ENCODE data around the gene HMG20A.
"Not testable (repeated sequence)": the region's sequence is repeated elsewhere in the genome, so short reads cannot be mapped to it uniquely, and the experiment has no call there.

The HMG20A gene

GRCh38 chr15:77420610-77421369, at the start of gene HMG20A:
Gene HMG20A, plus strand, starts transcription at chr15:77420888. Its CDS starts 37,520 bp downstream, at chr15:77458408.
- DNase-seq (ENCODE audit: low spot score), result peak; percentile 67

DNA sequence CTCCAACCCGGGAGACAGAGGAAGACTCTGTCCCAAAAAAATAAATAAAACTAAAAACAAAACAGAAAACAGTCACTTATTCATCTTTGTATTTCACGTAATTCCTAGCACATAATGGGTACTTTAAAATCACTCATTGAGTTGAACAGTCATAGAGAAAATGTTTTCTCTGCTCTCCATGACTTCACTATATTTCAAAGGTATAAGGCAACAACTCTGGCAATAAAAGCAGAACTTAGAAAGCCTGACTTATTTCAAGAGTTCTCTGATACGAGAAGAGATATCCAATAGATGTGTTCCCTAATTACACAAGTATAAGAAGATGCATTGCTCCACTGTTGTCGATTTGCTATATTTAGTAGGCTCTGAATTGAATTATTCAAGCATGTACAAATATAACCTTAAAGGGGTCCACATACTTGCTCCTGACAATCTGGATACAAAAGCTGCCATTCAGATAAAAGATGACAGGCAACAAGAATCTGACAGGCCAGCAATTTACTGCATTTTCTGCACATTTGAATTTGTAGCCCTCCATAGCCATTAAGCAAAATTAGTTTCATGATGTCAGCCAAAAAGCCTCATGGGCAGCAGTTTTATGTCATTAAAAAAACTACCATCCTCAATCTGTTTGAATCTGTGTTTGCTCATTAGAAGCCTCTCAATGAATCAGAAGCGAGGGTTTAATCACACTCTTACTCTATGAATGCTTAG, 48.7 kb upstream of the HMG20A start:
- no peak for DNase-seq (ENCODE audit: low spot score)

GRCh38 chr15:77373441-77373840, 47.2 kb upstream of the HMG20A start:
- no peak for DNase-seq (ENCODE audit: low spot score)

- no peak for DNase-seq (ENCODE audit: low spot score)
These were observed 45.6 kb upstream of the HMG20A start for GRCh38 chr15:77375133-77375532.

GRCh38 chr15:77376770-77377169, 43.9 kb upstream of the HMG20A start:
- DNase-seq (ENCODE audit: low spot score), result no peak

GRCh38 chr15:77380033-77380432, 40.7 kb upstream of the HMG20A start:
- DNase-seq (ENCODE audit: low spot score), result no peak

DNA sequence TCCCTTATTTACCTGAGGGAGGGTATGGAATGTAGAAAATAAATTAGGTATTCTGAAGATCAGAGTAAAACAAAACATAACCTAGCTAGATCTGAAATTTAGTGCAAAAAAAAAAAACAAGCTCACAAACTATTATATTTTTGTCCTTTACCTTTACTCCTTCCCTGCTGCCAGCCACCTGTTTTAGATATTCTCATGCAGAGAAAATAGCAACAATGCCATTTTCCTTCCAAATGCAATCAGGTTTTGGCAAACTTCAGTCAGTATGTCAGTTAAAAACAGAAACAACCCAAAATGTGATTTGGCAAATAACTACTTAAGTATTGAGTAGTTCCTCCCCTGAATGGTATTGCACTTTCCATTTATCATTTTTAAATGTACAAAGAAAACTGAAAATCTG, 36.6 kb upstream of the HMG20A start:
- no peak for DNase-seq (ENCODE audit: low spot score)

GRCh38 chr15:77384589-77385359, 35.9 kb upstream of the HMG20A start:
- DNase-seq (ENCODE audit: low spot score), result no peak

- no peak for DNase-seq (ENCODE audit: low spot score)
These were observed 34.1 kb upstream of the HMG20A start for GRCh38 chr15:77386626-77387025.

GRCh38 chr15:77387365-77388105, 33.2 kb upstream of the HMG20A start:
- DNase-seq (ENCODE audit: low spot score), result no peak

GRCh38 chr15:77391372-77391951, 29.2 kb upstream of the HMG20A start:
- no peak for DNase-seq (ENCODE audit: low spot score)

DNA sequence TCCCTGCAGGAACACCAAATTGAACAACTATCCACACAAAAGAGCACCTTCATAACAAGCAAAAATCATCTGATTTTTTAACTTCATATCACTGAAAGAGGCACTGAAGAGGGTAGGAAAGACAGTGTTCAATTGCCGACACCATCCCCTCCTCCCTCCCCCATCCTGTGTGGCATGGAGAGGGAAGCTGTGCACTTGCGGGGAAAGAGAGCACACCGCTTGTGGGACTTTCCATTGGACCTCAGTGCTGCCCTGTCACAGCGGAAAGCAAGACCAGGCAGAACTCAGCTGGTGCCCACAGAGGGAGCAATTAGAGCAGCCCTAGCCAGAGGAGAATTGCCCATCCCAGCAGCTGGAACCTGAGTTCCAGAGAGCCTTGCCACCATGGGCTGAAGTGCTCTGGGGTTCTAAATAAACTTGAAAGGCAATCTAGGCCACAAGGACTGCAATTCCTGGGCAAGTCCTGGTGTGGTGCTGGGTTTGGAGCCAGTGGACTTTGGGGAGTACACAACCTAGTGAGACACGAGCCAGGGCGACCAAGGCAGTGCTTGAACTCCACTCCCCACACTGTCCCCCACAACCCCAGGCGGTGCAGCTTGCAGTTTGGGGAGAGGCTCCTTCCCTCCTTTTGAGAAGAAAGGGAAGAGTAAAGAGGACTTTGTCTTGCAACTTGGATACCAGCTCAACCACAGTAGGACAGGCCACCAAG, 27.8 kb upstream of the HMG20A start:
- DNase-seq (ENCODE audit: low spot score), result no peak

- DNase-seq (ENCODE audit: low spot score), result no peak
These were observed 27.2 kb upstream of the HMG20A start for GRCh38 chr15:77393471-77393840.

- no peak for DNase-seq (ENCODE audit: low spot score)
These were observed 25.5 kb upstream of the HMG20A start for GRCh38 chr15:77395013-77395774.

GRCh38 chr15:77396692-77397091, 24.0 kb upstream of the HMG20A start:
- DNase-seq (ENCODE audit: low spot score), result no peak

- DNase-seq (ENCODE audit: low spot score), result no peak
These were observed 21.8 kb upstream of the HMG20A start for GRCh38 chr15:77398927-77399326.

DNA sequence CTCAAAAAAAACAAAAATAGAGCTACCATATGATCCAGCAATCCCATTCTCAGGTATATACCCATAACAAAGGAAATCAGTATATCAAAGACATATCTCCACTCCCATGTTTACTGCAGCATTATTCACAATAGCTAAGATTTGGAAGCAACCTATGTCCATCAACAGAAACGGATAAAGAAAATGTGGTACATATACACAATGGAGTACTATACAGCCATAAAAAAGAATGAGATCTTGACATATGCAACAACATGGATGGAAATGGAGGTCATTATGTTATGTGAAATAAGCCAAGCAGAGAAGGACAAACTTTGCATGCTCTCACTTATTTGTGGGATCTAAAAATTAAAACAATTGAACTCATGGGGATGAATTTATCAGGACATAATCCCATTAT, 20.4 kb upstream of the HMG20A start:
- DNase-seq (ENCODE audit: low spot score), result no peak

DNA sequence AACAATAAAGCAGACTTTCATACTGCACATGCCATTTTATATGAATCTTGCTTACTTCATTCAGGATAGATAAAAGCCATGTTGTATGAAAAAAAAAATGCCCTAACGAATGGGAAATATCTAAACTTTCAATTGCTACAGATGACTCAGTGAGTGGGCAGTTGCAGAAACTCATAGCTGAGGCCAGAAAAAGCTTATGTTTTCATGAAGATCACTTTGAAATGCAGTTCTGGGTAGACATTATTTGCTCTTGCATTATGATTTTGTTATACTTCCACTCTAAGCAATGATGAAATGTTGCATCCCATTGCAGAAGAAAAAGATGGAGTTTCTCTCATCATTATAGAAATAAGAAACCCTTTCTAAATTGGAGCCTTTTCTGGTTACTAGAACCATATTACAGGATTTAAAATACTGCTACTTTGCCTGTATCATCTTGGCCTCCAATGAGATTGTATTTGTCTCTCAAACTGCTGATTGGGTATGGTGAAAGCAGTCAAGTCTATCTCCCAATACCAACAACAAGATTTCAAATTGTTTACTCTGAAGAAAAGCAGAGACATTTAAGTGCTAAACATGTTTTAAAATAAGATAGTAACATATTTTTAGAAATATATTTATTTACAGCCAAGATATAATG, 17.8 kb upstream of the HMG20A start:
- no peak for DNase-seq (ENCODE audit: low spot score)

DNA sequence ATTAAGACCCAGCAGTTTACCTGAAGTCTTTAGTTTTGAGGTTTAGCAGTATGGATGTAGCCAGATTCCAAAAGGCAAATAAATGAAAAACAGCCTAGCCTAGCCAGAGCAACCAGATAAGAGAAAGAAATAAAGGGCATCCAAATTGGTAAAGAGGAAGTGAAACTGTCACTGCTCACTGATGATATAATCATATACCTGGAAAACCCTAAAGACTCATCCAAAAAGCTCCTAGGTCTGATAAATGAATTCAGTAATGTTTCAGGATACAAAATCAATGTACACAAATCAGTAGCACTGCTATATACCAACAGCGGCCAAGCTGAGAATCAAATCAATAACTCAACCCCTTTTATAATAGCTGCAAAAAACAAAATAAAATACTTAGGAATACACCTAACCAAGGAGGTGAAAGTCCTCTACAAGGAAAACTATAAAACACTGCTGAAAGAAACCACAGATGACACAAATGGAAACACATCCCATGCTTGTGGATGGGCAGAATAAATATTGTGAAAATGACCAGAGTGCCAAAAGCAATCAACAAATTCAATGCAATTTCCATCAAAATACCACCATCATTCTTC, 14.4 kb upstream of the HMG20A start:
- DNase-seq (ENCODE audit: low spot score), result not testable (repeated sequence)

Data from iPS-NIHi11 (cell line).